GM19397 (cell line): ENCODE measurements around the gene TNKS1BP1.

Experiments used
- ATAC-seq: cut with Tn5 transposase; IDR thresholded peaks from one replicate; pipeline ENCODE4 v1.9.1; 2021; ENCODE audit warnings: mild to moderate bottlenecking, moderate library complexity; ENCODE audit not compliant: unreplicated experiment

Gene TNKS1BP1

GRCh38 chr11:57312511-57313021, 12.2 kb downstream of the TNKS1BP1 start:
- no peak for ATAC-seq

- ATAC-seq: peak; percentile 97
Measured at GRCh38 chr11:57311109-57311936, 13.4 kb downstream of the TNKS1BP1 start.

DNA sequence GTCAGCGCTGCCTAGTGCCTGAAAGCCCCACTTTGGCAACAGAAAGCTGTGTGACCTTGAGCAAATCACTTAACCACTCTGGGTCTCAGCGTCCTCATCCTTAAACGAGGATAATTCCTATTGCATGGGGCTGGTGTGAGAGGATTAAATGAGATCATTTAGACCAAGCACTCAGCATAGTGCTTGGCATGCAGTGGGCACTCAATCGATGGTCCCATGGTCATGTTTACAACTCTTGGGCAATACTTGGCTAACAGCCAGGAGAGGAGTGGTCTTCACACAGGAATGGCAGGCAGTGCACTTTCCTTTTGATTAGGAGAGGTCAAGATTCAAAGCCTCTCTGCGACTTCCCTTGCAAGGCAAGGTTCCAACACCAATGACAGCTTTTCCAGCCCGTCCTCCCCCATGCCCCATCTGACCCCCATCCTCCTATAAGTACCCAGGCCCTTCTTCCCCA, 14.1 kb downstream of the TNKS1BP1 start:
- no peak for ATAC-seq

GRCh38 chr11:57310091-57310490, 14.7 kb downstream of the TNKS1BP1 start:
- ATAC-seq: no peak

GRCh38 chr11:57309106-57310059, 15.4 kb downstream of the TNKS1BP1 start:
- no peak for ATAC-seq

- ATAC-seq: no peak
Measured at GRCh38 chr11:57308426-57309060, 16.2 kb downstream of the TNKS1BP1 start.

- ATAC-seq: no peak
Measured at GRCh38 chr11:57307666-57308270, 17.0 kb downstream of the TNKS1BP1 start.

GRCh38 chr11:57306940-57307565, 17.7 kb downstream of the TNKS1BP1 start:
- ATAC-seq: no peak

DNA sequence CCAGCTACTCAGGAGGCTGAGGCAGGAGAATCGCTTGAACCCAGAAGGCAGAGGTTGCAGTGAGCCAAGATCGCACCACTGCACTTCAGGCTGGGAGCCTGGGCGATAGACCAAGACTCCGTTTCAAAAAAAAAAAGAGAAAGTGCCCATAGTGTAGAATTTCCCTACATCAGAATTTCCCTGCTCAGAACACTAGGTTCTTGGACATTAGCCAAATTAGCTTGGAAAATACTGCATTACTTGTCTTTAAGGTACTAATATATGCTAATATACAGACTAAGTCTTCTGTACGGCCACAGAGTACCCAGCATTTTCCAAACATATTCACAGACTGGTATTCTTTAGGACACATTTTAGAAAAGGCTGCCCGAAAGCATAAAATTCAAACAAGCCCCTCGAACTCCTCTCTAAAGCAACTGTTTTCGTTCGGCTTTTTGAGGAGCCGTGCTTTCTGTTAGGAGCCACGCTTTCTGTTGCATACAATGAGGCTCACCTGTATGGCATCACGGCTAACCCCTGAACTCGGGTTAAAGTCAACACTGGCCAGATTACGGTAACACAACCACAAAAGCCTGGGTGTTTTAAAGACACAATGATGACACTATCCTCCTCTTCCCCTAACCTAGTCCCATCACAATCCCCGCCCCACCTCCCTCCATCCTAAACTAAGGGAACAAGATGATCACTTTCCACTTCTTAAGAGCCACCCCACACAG, 18.4 kb downstream of the TNKS1BP1 start:
- ATAC-seq: no peak

DNA sequence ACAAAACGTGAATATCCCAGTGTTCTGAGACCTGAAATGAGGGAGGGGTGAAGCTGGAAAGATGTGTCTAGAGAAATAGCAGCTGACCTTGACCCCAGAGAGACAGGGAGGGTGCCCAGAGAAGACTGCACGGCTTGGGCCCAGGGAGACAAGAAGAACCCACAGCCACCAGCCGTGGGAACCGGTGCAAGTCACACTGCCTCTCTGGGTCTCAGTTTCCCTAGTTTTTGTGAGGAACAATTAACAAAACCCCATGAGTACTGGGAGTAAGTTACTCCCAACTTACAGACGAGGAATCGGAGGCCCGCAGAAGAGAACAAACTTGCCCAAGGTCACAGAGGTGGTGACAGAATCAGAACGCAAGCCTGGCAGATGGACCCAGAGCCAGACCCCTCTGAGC, 19.2 kb downstream of the TNKS1BP1 start:
- no peak for ATAC-seq

GRCh38 chr11:57303990-57304579, 20.7 kb downstream of the TNKS1BP1 start:
- ATAC-seq: no peak

- ATAC-seq: no peak
Measured at GRCh38 chr11:57303280-57303989, 21.3 kb downstream of the TNKS1BP1 start.

DNA sequence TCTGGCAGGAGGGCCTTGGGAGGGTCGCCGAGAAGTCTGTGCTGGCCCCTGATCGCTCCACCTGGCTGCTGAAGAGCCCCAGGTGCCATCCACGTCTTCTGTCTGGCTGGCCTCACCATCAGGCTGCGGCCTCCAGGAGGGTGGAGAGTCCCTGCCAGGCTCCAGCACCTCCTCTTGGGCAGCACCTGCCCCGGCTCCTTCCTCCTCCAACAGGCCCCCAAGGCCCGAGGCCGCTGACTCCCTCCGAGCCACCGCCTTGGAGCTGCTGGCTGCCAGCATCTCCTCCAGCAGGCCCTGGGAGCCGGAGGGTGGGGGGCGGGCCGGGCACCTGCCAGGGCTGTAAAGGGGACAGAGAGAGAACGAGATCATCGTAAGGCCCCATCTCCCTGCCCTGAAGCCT, 22.3 kb downstream of the TNKS1BP1 start:
- ATAC-seq: no peak

DNA sequence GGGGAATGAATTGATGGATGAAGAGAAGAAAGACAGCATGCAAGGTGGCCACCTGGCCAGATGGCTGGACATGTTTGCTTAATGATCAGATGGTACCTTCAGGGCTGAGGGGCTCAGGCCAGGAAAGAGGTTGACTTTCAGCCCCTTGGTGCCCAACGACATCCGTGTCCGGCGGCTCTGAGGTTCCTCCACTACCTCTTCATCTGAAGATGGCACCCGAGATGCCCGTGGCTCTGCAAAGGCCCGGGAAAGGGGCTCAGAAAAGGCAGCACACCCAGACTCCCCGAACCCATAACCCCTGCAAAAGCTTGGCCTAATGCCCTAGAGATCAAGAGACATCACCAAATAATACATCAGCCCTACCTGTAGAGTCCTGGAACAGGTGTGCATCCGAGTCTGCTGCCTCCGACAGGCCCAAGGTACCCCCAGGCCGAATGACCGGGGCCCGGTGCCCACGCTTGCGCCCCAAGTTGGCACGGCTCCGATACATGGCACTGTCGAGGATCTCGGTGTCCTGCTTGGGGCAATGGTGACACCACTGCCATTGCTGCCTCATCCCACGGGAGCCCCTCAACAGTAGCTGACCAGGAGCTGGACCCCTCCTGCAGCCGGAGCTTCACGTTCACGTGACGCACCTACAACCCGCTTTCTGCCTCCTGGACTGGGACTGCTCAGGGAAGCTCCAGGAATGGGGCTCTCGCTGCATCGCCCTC, 22.9 kb downstream of the TNKS1BP1 start:
- no peak for ATAC-seq

DNA sequence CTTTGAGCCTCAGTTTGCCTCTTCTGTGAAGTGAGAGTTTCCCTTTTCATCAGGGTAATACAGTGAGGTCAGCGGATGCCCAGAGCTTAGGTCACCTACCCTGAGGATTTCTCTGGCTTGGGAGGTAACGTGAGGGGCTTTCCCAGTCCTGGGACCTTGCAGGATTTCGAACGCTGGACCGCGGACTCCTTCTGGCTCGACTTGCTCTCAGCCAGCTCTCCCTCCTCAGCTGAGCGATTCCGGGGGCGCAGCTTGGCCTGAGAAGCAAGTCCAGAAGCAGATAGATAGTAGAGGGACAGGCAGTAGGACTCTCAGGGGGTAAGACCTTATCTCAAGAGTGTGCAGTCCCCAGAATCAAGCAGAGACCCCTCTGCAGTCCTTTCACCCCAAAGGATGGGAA, 24.0 kb downstream of the TNKS1BP1 start:
- no peak for ATAC-seq

- ATAC-seq: no peak
Measured at GRCh38 chr11:57299150-57299737, 25.5 kb downstream of the TNKS1BP1 start.

DNA sequence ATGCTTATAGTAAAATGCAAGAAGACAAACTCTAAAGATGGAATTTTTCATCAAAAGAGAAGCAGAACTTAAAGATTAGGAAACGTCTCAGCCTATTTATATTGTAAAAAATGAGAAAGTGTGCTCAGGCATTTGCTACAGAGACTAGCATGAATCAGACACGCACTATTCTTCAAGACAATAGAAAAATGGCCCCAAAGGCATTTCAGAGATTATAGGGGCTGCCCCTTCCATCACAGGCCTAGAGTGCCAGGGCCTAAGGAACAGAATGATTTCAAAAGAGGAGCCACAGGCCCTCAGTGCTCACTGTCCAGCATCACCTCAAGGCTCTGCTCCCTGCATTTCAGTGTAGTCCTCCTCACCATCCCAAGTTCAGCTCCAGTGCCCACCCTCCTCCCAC, 27.5 kb downstream of the TNKS1BP1 start:
- no peak for ATAC-seq
